ENCODE results near the gene FOXA3.
A peak's percentile ranks its signal among the peaks of the same experiment; 100 is the strongest.
"Not testable (repeated sequence)": the region's sequence is repeated elsewhere in the genome, so short reads cannot be mapped to it uniquely, and the experiment has no call there.

FOXA3 gene

GRCh38 chr19:45884682-45885555, 20.8 kb downstream of the FOXA3 start:
- Histone ChIP-seq H3K27ac (ENCODE audit: low read depth, low read length) (peak overlapping the region; percentile 93), H3K9me3 (ENCODE audit: control insufficient read depth, insufficient read depth, low read length) (no peaks in the 10 kb centered on the region), H3K4me3 (ENCODE audit: low read depth, low read length) (peak overlapping the region; percentile 83), H3K4me1 (ENCODE audit: control insufficient read depth, insufficient read depth, low read length) (peaks cover 17% of the 10 kb centered on the region), H3K36me3 (ENCODE audit: control insufficient read depth, insufficient read depth, low read length) (no peaks in the 10 kb centered on the region), H3K9ac (ENCODE audit: low read depth, low read length) (peak overlapping the region; percentile 81; the same call in 1 of the 2 replicates), H3K27me3 (ENCODE audit: control insufficient read depth, insufficient read depth, low read length) (no peaks in the 10 kb centered on the region)

- no peaks in the 10 kb centered on the region for H3K27me3 ChIP-seq (ENCODE audit: control insufficient read depth, insufficient read depth, low read length)
- no peaks in the 10 kb centered on the region for H3K9me3 ChIP-seq (ENCODE audit: control insufficient read depth, insufficient read depth, low read length)
- peak within 1 kb of the TSS; percentile 93 for H3K27ac ChIP-seq (ENCODE audit: low read depth, low read length)
- H3K4me1 ChIP-seq (ENCODE audit: control insufficient read depth, insufficient read depth, low read length) = peaks cover 17% of the 10 kb centered on the region
- H3K36me3 ChIP-seq (ENCODE audit: control insufficient read depth, insufficient read depth, low read length) = no peaks in the 10 kb centered on the region
- H3K4me3 ChIP-seq (ENCODE audit: low read depth, low read length) = peak within 1 kb of the TSS; percentile 83
- H3K9ac ChIP-seq (ENCODE audit: low read depth, low read length) = peak within 1 kb of the TSS; percentile 81
Measured at GRCh38 chr19:45885556-45886426, 21.7 kb downstream of the FOXA3 start, which contains the start of gene IRF2BP1. Gene IRF2BP1 (minus strand): TSS chr19:45886141. CDS start chr19:45885774, 367 bp downstream.

GRCh38 chr19:45886427-45887199, 22.5 kb downstream of the FOXA3 start:
- Histone ChIP-seq H3K9me3 (ENCODE audit: control insufficient read depth, insufficient read depth, low read length) (no peaks in the 10 kb centered on the region), H3K36me3 (ENCODE audit: control insufficient read depth, insufficient read depth, low read length) (no peaks in the 10 kb centered on the region), H3K4me1 (ENCODE audit: control insufficient read depth, insufficient read depth, low read length) (peaks cover 9% of the 10 kb centered on the region), H3K27me3 (ENCODE audit: control insufficient read depth, insufficient read depth, low read length) (no peaks in the 10 kb centered on the region), H3K27ac (ENCODE audit: low read depth, low read length) (peak overlapping the region; percentile 93), H3K9ac (ENCODE audit: low read depth, low read length) (peak overlapping the region; percentile 81), H3K4me3 (ENCODE audit: low read depth, low read length) (peak overlapping the region; percentile 83)

GRCh38 chr19:45887200-45887710, 23.1 kb downstream of the FOXA3 start:
- H3K27ac ChIP-seq (ENCODE audit: low read depth, low read length) = peak overlapping the region; percentile 93
- peak overlapping the region; percentile 83 for H3K4me3 ChIP-seq (ENCODE audit: low read depth, low read length)
- peaks cover 3% of the 10 kb centered on the region; the same call in 1 of the 2 replicates for H3K4me1 ChIP-seq (ENCODE audit: control insufficient read depth, insufficient read depth, low read length)
- H3K9ac ChIP-seq (ENCODE audit: low read depth, low read length) = peak overlapping the region; percentile 81
- H3K36me3 ChIP-seq (ENCODE audit: control insufficient read depth, insufficient read depth, low read length) = no peaks in the 10 kb centered on the region
- no peaks in the 10 kb centered on the region for H3K9me3 ChIP-seq (ENCODE audit: control insufficient read depth, insufficient read depth, low read length)
- no peaks in the 10 kb centered on the region for H3K27me3 ChIP-seq (ENCODE audit: control insufficient read depth, insufficient read depth, low read length)

- Histone ChIP-seq H3K9me3 (ENCODE audit: control insufficient read depth, insufficient read depth, low read length) (no peaks in the 10 kb centered on the region), H3K4me1 (ENCODE audit: control insufficient read depth, insufficient read depth, low read length) (no peaks in the 10 kb centered on the region), H3K27me3 (ENCODE audit: control insufficient read depth, insufficient read depth, low read length) (no peaks in the 10 kb centered on the region), H3K27ac (ENCODE audit: low read depth, low read length) (no peak overlapping the region), H3K36me3 (ENCODE audit: control insufficient read depth, insufficient read depth, low read length) (no peaks in the 10 kb centered on the region), H3K4me3 (ENCODE audit: low read depth, low read length) (no peak overlapping the region), H3K9ac (ENCODE audit: low read depth, low read length) (no peak overlapping the region)
Measured at GRCh38 chr19:45889210-45889885, 25.2 kb downstream of the FOXA3 start.

GRCh38 chr19:45890877-45891276, 26.8 kb downstream of the FOXA3 start:
- Histone ChIP-seq H3K27ac (ENCODE audit: low read depth, low read length) (no peak overlapping the region), H3K27me3 (ENCODE audit: control insufficient read depth, insufficient read depth, low read length) (no peaks in the 10 kb centered on the region), H3K9me3 (ENCODE audit: control insufficient read depth, insufficient read depth, low read length) (no peaks in the 10 kb centered on the region), H3K4me1 (ENCODE audit: control insufficient read depth, insufficient read depth, low read length) (no peaks in the 10 kb centered on the region), H3K9ac (ENCODE audit: low read depth, low read length) (no peak overlapping the region), H3K4me3 (ENCODE audit: low read depth, low read length) (no peak overlapping the region), H3K36me3 (ENCODE audit: control insufficient read depth, insufficient read depth, low read length) (no peaks in the 10 kb centered on the region)

GRCh38 chr19:45895519-45895972, 31.4 kb downstream of the FOXA3 start:
- peaks cover 11% of the 10 kb centered on the region for H3K36me3 ChIP-seq (ENCODE audit: control insufficient read depth, insufficient read depth, low read length)
- peaks cover 3% of the 10 kb centered on the region for H3K27me3 ChIP-seq (ENCODE audit: control insufficient read depth, insufficient read depth, low read length)
- H3K9ac ChIP-seq (ENCODE audit: low read depth, low read length) = no peak overlapping the region

GRCh38 chr19:45895983-45896599, 32.0 kb downstream of the FOXA3 start:
- not testable (repeated sequence) for H3K27me3 ChIP-seq (ENCODE audit: control insufficient read depth, insufficient read depth, low read length); H3K27ac ChIP-seq (ENCODE audit: low read depth, low read length); H3K9ac ChIP-seq (ENCODE audit: low read depth, low read length); H3K4me1 ChIP-seq (ENCODE audit: control insufficient read depth, insufficient read depth, low read length); H3K4me3 ChIP-seq (ENCODE audit: low read depth, low read length); H3K9me3 ChIP-seq (ENCODE audit: control insufficient read depth, insufficient read depth, low read length)
- peaks cover 14% of the 10 kb centered on the region for H3K36me3 ChIP-seq (ENCODE audit: control insufficient read depth, insufficient read depth, low read length)

More at GRCh38 chr19:45895519-45895972, 31.4 kb downstream of the FOXA3 start:
- no peak overlapping the region for H3K4me3 ChIP-seq (ENCODE audit: low read depth, low read length)
- H3K27ac ChIP-seq (ENCODE audit: low read depth, low read length) = no peak overlapping the region
- H3K4me1 ChIP-seq (ENCODE audit: control insufficient read depth, insufficient read depth, low read length) = no peaks in the 10 kb centered on the region
- no peaks in the 10 kb centered on the region for H3K9me3 ChIP-seq (ENCODE audit: control insufficient read depth, insufficient read depth, low read length)

- no peak overlapping the region for H3K4me3 ChIP-seq (ENCODE audit: low read depth, low read length)
- H3K4me1 ChIP-seq (ENCODE audit: control insufficient read depth, insufficient read depth, low read length) = no peaks in the 10 kb centered on the region
- no peak overlapping the region for H3K27ac ChIP-seq (ENCODE audit: low read depth, low read length)
- no peak overlapping the region for H3K9ac ChIP-seq (ENCODE audit: low read depth, low read length)
- H3K9me3 ChIP-seq (ENCODE audit: control insufficient read depth, insufficient read depth, low read length) = no peaks in the 10 kb centered on the region
- peaks cover 14% of the 10 kb centered on the region for H3K36me3 ChIP-seq (ENCODE audit: control insufficient read depth, insufficient read depth, low read length)
- H3K27me3 ChIP-seq (ENCODE audit: control insufficient read depth, insufficient read depth, low read length) = peaks cover 14% of the 10 kb centered on the region
Measured at GRCh38 chr19:45897261-45897812, 33.2 kb downstream of the FOXA3 start.
